Measurements from ENCODE around the gene PLD4.

DNA sequence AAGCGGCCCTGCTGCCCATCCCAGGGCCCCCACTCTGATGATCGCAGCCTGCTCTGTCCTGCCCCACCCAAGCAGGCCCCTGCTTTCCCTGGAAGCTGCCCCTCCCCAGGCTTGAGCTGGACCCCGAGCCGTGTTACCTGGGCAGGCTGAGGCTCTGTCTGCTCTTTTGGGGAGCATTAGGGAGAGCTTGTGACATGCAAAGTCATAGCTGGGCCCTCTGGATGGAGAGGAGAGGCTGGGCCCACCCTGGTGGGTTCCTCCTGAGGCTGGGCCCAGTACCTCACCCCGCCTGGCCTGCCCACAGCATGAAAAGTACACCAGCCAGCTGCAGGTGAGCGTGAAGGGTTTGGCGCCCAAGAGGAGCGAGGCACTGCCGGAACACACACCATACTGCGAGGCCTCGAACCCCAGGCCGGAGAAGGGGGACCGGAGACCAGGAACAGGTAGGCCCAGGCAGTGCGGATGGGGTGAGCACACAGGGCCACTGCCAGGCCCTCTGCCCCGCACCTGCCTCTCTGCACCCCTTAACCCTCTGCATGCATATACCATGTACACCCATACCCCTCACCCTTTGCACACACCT lies 44.6 kb upstream of the PLD4 start:
- TF ChIP-seq ZNF138 (CRISPR knock-in tag; conservative IDR thresholded peaks at IDR 0.05) (no peak), TCF7 (CRISPR knock-in tag; IDR thresholded peaks at IDR 0.05; ENCODE audit: low read depth) (no peak), NFYB (CRISPR knock-in tag; conservative IDR thresholded peaks at IDR 0.05; ENCODE audit: low read depth) (no peak), SMAD4 (CRISPR knock-in tag; IDR thresholded peaks at IDR 0.05) (no peak), SMAD3 (CRISPR knock-in tag; IDR thresholded peaks at IDR 0.05; ENCODE audit: borderline replicate concordance) (no peak), RELA (CRISPR knock-in tag; IDR thresholded peaks at IDR 0.05; ENCODE audit: borderline replicate concordance) (no peak), KAT7 (CRISPR knock-in tag; IDR thresholded peaks at IDR 0.05; ENCODE audit: borderline replicate concordance) (no peak), JUN (CRISPR knock-in tag; IDR thresholded peaks at IDR 0.05) (no peak)
- TF ChIP-seq, protein P1, sequence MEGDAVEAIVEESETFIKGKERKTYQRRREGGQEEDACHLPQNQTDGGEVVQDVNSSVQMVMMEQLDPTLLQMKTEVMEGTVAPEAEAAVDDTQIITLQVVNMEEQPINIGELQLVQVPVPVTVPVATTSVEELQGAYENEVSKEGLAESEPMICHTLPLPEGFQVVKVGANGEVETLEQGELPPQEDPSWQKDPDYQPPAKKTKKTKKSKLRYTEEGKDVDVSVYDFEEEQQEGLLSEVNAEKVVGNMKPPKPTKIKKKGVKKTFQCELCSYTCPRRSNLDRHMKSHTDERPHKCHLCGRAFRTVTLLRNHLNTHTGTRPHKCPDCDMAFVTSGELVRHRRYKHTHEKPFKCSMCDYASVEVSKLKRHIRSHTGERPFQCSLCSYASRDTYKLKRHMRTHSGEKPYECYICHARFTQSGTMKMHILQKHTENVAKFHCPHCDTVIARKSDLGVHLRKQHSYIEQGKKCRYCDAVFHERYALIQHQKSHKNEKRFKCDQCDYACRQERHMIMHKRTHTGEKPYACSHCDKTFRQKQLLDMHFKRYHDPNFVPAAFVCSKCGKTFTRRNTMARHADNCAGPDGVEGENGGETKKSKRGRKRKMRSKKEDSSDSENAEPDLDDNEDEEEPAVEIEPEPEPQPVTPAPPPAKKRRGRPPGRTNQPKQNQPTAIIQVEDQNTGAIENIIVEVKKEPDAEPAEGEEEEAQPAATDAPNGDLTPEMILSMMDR (IDR thresholded peaks at IDR 0.05) = no peak
- TF ChIP-seq, protein P2, sequence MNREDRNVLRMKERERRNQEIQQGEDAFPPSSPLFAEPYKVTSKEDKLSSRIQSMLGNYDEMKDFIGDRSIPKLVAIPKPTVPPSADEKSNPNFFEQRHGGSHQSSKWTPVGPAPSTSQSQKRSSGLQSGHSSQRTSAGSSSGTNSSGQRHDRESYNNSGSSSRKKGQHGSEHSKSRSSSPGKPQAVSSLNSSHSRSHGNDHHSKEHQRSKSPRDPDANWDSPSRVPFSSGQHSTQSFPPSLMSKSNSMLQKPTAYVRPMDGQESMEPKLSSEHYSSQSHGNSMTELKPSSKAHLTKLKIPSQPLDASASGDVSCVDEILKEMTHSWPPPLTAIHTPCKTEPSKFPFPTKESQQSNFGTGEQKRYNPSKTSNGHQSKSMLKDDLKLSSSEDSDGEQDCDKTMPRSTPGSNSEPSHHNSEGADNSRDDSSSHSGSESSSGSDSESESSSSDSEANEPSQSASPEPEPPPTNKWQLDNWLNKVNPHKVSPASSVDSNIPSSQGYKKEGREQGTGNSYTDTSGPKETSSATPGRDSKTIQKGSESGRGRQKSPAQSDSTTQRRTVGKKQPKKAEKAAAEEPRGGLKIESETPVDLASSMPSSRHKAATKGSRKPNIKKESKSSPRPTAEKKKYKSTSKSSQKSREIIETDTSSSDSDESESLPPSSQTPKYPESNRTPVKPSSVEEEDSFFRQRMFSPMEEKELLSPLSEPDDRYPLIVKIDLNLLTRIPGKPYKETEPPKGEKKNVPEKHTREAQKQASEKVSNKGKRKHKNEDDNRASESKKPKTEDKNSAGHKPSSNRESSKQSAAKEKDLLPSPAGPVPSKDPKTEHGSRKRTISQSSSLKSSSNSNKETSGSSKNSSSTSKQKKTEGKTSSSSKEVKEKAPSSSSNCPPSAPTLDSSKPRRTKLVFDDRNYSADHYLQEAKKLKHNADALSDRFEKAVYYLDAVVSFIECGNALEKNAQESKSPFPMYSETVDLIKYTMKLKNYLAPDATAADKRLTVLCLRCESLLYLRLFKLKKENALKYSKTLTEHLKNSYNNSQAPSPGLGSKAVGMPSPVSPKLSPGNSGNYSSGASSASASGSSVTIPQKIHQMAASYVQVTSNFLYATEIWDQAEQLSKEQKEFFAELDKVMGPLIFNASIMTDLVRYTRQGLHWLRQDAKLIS (CRISPR knock-in tag; IDR thresholded peaks at IDR 0.05; ENCODE audit: borderline replicate concordance) = no peak
- TF ChIP-seq, protein P3, sequence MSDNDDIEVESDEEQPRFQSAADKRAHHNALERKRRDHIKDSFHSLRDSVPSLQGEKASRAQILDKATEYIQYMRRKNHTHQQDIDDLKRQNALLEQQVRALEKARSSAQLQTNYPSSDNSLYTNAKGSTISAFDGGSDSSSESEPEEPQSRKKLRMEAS (CRISPR knock-in tag; IDR thresholded peaks at IDR 0.05) = no peak
- TF ChIP-seq, protein P4, sequence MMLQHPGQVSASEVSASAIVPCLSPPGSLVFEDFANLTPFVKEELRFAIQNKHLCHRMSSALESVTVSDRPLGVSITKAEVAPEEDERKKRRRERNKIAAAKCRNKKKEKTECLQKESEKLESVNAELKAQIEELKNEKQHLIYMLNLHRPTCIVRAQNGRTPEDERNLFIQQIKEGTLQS (CRISPR knock-in tag; conservative IDR thresholded peaks at IDR 0.05) = no peak

All from WTC11 (cell line).